PC-3 (cell line): ENCODE data around the gene GPR37L1. TPM values are rescaled to one million over a fixed set of nuclear protein-coding genes. Genes with fewer than 3 reads are reported as not detected.

Experiments
- ATAC-seq: fragments of 200-7000 bp; cut with Tn5 transposase; 2 replicates; pipeline ENCODE4 v1.9.1; 2020; ENCODE audit warnings: mild to moderate bottlenecking, moderate library complexity
- BruUV-seq: library from RNA; stranded (reverse); fragments of 400-500 nt; replicated peaks from 2 replicates; lab custom pipeline; 2021; lab: Mats Ljungman, UMichigan
- CTCF ChIA-PET: fragments of 300-600 bp; sonication (Branson Sonifier 250); formaldehyde crosslinking; loops from one replicate; lab custom pipeline; 2022; ENCODE audit warnings: antibody characterized with exemption; lab: Charles Lee
- POLR2A ChIA-PET: fragments of 300-600 bp; sonication (Branson Sonifier 250); formaldehyde crosslinking; loops from one replicate; lab custom pipeline; 2022; ENCODE audit warnings: antibody characterized with exemption; ENCODE audit not compliant: unreplicated experiment; lab: Charles Lee
- DNase-seq: peaks from one replicate; pipeline ENCODE4 v3.0.0-alpha.2; 2015
- H2AFZ ChIP-seq: fragments of 300-600 bp; sonication (generic); 2 replicates; pipeline ENCODE4 v1.6.0; 2016; ENCODE audit warnings: antibody characterized with exemption, low read length
- H3F3A ChIP-seq: fragments of 300-600 bp; sonication (generic); one replicate; pipeline ENCODE4 v1.6.0; 2017; ENCODE audit warnings: antibody characterized with exemption, low read length, control low read depth, mild to moderate bottlenecking; ENCODE audit not compliant: unreplicated experiment
- H3K27ac ChIP-seq: fragments of 300-600 bp; sonication (generic); 2 replicates; pipeline ENCODE4 v1.5.1; 2016; ENCODE audit warnings: mild to moderate bottlenecking, low read length
- H3K27me3 ChIP-seq: fragments of 300-600 bp; sonication (generic); 2 replicates; pipeline ENCODE4 v1.6.1; 2016; ENCODE audit warnings: low read length, mixed read lengths
- H3K36me3 ChIP-seq: fragments of 300-600 bp; sonication (generic); 2 replicates; pipeline ENCODE4 v1.6.1; 2016; ENCODE audit warnings: low read depth, mixed run types, low read length, mixed read lengths
- H3K4me1 ChIP-seq: fragments of 300-600 bp; sonication (generic); 2 replicates; pipeline ENCODE4 v1.5.1; 2016; ENCODE audit warnings: low read length; ENCODE audit not compliant: insufficient read depth
- H3K4me2 ChIP-seq: fragments of 300-600 bp; sonication (generic); 2 replicates; pipeline ENCODE4 v1.6.0; 2016; ENCODE audit warnings: low read length
- H3K4me3 ChIP-seq: fragments of 300-600 bp; sonication (generic); 2 replicates; pipeline ENCODE4 v1.5.1; 2016; ENCODE audit warnings: mild to moderate bottlenecking, low read length, mixed read lengths
- H3K79me2 ChIP-seq: fragments of 300-600 bp; sonication (generic); 2 replicates; pipeline ENCODE4 v1.6.1; 2017; ENCODE audit warnings: low read length, mixed read lengths
- H3K9ac ChIP-seq: fragments of 300-600 bp; sonication (generic); 2 replicates; pipeline ENCODE4 v1.6.0; 2016; ENCODE audit warnings: mild to moderate bottlenecking, low read length
- H3K9me2 ChIP-seq: fragments of 300-600 bp; sonication (generic); replicated peaks from 2 replicates; pipeline ENCODE4 v1.6.1; 2016; ENCODE audit warnings: mixed run types, low read length, mixed read lengths
- H3K9me3 ChIP-seq: fragments of 300-600 bp; sonication (generic); 2 replicates; pipeline ENCODE4 v1.6.1; 2016; ENCODE audit warnings: low read length, mixed read lengths
- H4K20me1 ChIP-seq: fragments of 300-600 bp; sonication (generic); 2 replicates; pipeline ENCODE4 v1.6.1; 2016; ENCODE audit warnings: low read length, mixed read lengths
- EZH2 ChIP-seq: fragments of 300-600 bp; sonication (generic); IDR thresholded peaks from one replicate; pipeline ENCODE4 v1.6.1; 2017; ENCODE audit warnings: antibody characterized with exemption, mild to moderate bottlenecking, low read length; ENCODE audit not compliant: unreplicated experiment
- EZH2phosphoT487 ChIP-seq: fragments of 300-600 bp; sonication (generic); IDR thresholded peaks from 2 replicates; pipeline ENCODE4 v1.6.1; 2018; ENCODE audit warnings: mild to moderate bottlenecking, antibody characterized with exemption, low read length, borderline replicate concordance
- intact Hi-C: fragments of 100-400 bp; cut with micrococcal nuclease; formaldehyde crosslinking; loops from 2 replicates; pipeline ENCODE4 v1.9.0; 2023
- total RNA-seq: library from RNA; depleted of rRNA; stranded (reverse); fragments of >200 nt; gene quantifications from 2 replicates; pipeline ENCODE4 v1.2.3, GENCODE V29; 2014
- TF ChIP-seq, protein P1 (sequence below): fragments of 300-600 bp; sonication (generic); conservative IDR thresholded peaks from 2 replicates; pipeline ENCODE4 v1.5.1; 2017; ENCODE audit warnings: antibody characterized with exemption, low read depth, mild to moderate bottlenecking, low read length

The GPR37L1 gene
- total RNA-seq, 1 experiment from 2014 or later: 0.04 TPM

DNA sequence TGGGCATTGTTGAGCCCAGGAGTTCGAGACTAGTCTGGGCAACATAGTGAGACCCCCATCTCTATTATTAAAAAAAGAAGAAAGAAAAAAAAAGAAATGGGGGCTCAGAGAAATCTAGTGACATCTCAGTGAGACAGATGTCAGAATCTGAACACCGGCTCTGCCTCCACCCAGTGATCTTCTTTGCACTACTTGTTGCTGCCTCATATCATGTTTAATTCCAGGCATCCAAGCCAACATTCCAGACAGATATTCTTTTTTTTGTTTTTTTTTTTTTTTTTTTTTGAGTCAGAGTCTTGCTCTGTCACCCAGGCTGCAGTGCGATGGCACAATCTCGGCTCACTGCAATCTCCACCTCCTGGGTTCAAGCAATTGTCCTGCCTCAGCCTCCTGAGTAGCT is 26.8 kb downstream of the GPR37L1 start:
- Histone ChIP-seq H3K9me2 (no peaks in the 10 kb centered on the region), H2AFZ (no peak overlapping the region), H3F3A (no peaks in the 10 kb centered on the region), H3K4me1 (peaks cover 6% of the 10 kb centered on the region; the same call in 1 of the 2 replicates), H3K36me3 (no peaks in the 10 kb centered on the region), H3K4me3 (no peak overlapping the region), H3K27ac (no peak overlapping the region), H3K79me2 (no peaks in the 10 kb centered on the region), H3K9me3 (no peaks in the 10 kb centered on the region), H4K20me1 (no peaks in the 10 kb centered on the region), H3K27me3 (no peaks in the 10 kb centered on the region), H3K9ac (no peak overlapping the region), H3K4me2 (no peak overlapping the region)
- TF ChIP-seq, protein P1, sequence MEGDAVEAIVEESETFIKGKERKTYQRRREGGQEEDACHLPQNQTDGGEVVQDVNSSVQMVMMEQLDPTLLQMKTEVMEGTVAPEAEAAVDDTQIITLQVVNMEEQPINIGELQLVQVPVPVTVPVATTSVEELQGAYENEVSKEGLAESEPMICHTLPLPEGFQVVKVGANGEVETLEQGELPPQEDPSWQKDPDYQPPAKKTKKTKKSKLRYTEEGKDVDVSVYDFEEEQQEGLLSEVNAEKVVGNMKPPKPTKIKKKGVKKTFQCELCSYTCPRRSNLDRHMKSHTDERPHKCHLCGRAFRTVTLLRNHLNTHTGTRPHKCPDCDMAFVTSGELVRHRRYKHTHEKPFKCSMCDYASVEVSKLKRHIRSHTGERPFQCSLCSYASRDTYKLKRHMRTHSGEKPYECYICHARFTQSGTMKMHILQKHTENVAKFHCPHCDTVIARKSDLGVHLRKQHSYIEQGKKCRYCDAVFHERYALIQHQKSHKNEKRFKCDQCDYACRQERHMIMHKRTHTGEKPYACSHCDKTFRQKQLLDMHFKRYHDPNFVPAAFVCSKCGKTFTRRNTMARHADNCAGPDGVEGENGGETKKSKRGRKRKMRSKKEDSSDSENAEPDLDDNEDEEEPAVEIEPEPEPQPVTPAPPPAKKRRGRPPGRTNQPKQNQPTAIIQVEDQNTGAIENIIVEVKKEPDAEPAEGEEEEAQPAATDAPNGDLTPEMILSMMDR: no peak
- TF ChIP-seq EZH2: no peak
- TF ChIP-seq EZH2phosphoT487: no peak
- ChIA-PET CTCF (no interaction called here), POLR2A (no interaction called here)
- DNase-seq (no peak), ATAC-seq (no peak)
- no TSS peak for BruUV-seq
- intact Hi-C loops: no loop called here

DNA sequence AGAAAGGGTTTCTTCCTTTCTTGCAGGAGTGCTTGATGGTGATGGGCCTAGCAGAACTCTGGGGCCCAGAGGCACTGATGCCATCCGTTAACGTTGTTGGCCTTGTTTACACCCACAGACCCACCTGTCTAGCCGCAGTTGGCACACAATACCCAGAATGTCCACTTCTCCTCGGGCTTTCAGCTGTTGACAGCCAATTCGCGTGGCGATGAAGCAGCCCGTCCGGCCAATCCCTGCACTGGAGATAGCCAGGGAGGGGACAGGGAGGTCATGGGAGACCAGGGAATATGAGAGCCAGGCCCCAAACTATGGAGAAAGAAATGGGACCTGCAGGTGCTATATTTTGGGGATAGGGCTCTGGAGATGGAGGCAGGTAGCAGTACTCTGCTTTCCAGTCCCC is 27.5 kb downstream of the GPR37L1 start:
- no peaks in the 10 kb centered on the region for H3K27me3 ChIP-seq
- no peak overlapping the region for H3K4me3 ChIP-seq
- DNase-seq (no peak), ATAC-seq (no peak)
- no peak overlapping the region for H3K9ac ChIP-seq
- intact Hi-C loops: no loop called here
- H3K4me2 ChIP-seq: no peak overlapping the region
- no peaks in the 10 kb centered on the region for H4K20me1 ChIP-seq
- H3K36me3 ChIP-seq: no peaks in the 10 kb centered on the region
- no peaks in the 10 kb centered on the region for H3F3A ChIP-seq
- no peak overlapping the region for H2AFZ ChIP-seq
- TF ChIP-seq, protein P1: no peak
- TF ChIP-seq EZH2 (no peak), EZH2phosphoT487 (no peak)
- POLR2A ChIA-PET: no interaction called here
- CTCF ChIA-PET: no interaction called here
- H3K9me3 ChIP-seq: no peaks in the 10 kb centered on the region
- no peak overlapping the region for H3K27ac ChIP-seq
- no peaks in the 10 kb centered on the region for H3K9me2 ChIP-seq
- H3K79me2 ChIP-seq: no peaks in the 10 kb centered on the region
- BruUV-seq: no TSS peak
- peaks cover 4% of the 10 kb centered on the region; the same call in 1 of the 2 replicates for H3K4me1 ChIP-seq

DNA sequence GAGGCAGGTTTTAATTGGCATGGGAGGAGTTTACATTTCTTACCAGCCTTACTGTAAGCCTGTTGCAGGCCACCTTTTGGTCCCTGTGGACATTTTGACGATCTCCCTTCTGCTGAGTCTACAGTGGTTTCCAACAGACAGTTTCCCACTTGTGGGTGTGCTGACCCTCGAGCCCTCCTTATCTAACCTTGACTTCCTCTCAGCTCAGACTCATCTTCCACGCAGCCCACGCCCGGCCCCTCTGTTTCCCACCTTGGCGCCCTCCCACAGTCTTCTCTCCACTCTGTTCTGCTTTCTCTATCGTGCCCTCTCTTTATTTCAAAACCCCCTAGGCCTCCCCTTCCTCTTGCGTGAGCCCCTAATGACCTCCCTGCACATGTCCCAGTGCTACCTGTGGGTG is 27.9 kb downstream of the GPR37L1 start:
- Histone ChIP-seq H3K27ac (no peak overlapping the region), H3K4me2 (no peak overlapping the region), H3F3A (no peaks in the 10 kb centered on the region), H3K9ac (no peak overlapping the region), H3K79me2 (no peaks in the 10 kb centered on the region), H3K4me3 (no peak overlapping the region), H3K9me2 (no peaks in the 10 kb centered on the region), H3K9me3 (no peaks in the 10 kb centered on the region), H3K4me1 (no peaks in the 10 kb centered on the region), H3K27me3 (no peaks in the 10 kb centered on the region), H2AFZ (no peak overlapping the region), H4K20me1 (no peaks in the 10 kb centered on the region), H3K36me3 (no peaks in the 10 kb centered on the region)
- intact Hi-C loops: no loop called here
- TF ChIP-seq EZH2: no peak
- TF ChIP-seq, protein P1: no peak
- no peak for TF ChIP-seq EZH2phosphoT487
- no TSS peak for BruUV-seq
- DNase-seq: no peak
- ChIA-PET CTCF (no interaction called here), POLR2A (no interaction called here)
- no peak for ATAC-seq
